Type B pancreatic cell (in vitro differentiated cells): ENCODE data around the gene KRTAP5-8. TPM values are rescaled to one million over a fixed set of nuclear protein-coding genes. Genes with fewer than 3 reads are reported as not detected.

Source experiments
- DNase-seq: peaks from one replicate; pipeline ENCODE4 v3.0.0; 2021; ENCODE audit warnings: mixed read lengths; ENCODE audit not compliant: unreplicated experiment; ENCODE audit errors: extremely low spot score
- H3K27ac Mint-ChIP-seq: 2 replicates; pipeline ENCODE4 v1.8.0; 2021; ENCODE audit warnings: mild to moderate bottlenecking, mixed read lengths
- H3K27me3 Mint-ChIP-seq: 2 replicates; pipeline ENCODE4 v1.8.0; 2021; ENCODE audit warnings: mixed read lengths
- H3K36me3 Mint-ChIP-seq: 2 replicates; pipeline ENCODE4 v1.8.0; 2021; ENCODE audit warnings: mixed read lengths
- H3K4me1 Mint-ChIP-seq: one replicate; pipeline ENCODE4 v1.8.0; 2021; ENCODE audit warnings: mixed read lengths; ENCODE audit not compliant: unreplicated experiment
- H3K4me3 Mint-ChIP-seq: 2 replicates; pipeline ENCODE4 v1.8.0; 2021; ENCODE audit warnings: mild to moderate bottlenecking, mixed read lengths
- H3K9me3 Mint-ChIP-seq: 2 replicates; pipeline ENCODE4 v1.8.0; 2021; ENCODE audit warnings: mixed read lengths
- CTCF ChIP-seq: fragments of 200-600 bp; sonication (generic); conservative IDR thresholded peaks from 2 replicates; pipeline ENCODE4 v1.5.0; 2021; ENCODE audit warnings: antibody characterized with exemption, mild to moderate bottlenecking
- total RNA-seq: library from RNA; stranded (reverse); gene quantifications from 2 replicates; pipeline ENCODE4 v1.2.1, GENCODE V29; 2021; ENCODE audit warnings: low replicate concordance

Gene KRTAP5-8
- total RNA-seq, 1 donor from 2014 or later: not detected

DNA sequence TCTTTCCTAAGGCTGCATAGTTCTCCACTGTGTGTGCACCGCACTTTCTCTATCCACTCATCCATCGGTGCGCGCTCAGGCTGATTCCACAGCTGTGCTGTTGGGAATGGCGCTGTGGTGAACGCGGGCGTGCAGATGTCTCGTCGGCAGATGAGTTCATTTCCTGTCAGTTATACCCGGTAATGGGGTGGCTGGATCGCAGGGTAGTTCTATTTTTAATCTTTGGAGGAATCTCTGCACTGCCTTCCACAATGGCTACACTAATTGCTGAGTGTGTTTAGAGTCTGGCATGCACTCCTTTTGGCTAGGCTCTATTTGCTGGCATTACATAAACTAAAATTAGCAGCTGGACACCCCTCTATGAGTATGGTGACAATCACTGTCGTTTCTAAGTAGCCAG, 38.7 kb upstream of the KRTAP5-8 start:
- TF ChIP-seq CTCF: no peak
- Mint-ChIP-seq H3K36me3 (peaks cover 25% of the 10 kb centered on the region), H3K4me1 (no peaks in the 10 kb centered on the region), H3K27ac (no peak overlapping the region), H3K9me3 (no peaks in the 10 kb centered on the region), H3K27me3 (no peaks in the 10 kb centered on the region), H3K4me3 (no peak overlapping the region)
- no peak for DNase-seq

- no peaks in the 10 kb centered on the region for H3K27me3 Mint-ChIP-seq
- TF ChIP-seq CTCF: no peak
- H3K9me3 Mint-ChIP-seq: no peaks in the 10 kb centered on the region
- DNase-seq: no peak
- H3K4me3 Mint-ChIP-seq: no peak overlapping the region
- no peak overlapping the region for H3K27ac Mint-ChIP-seq
- H3K4me1 Mint-ChIP-seq: peaks cover 3% of the 10 kb centered on the region
- H3K36me3 Mint-ChIP-seq: peaks cover 27% of the 10 kb centered on the region
Measured at GRCh38 chr11:71499546-71499945, 38.3 kb upstream of the KRTAP5-8 start.

DNA sequence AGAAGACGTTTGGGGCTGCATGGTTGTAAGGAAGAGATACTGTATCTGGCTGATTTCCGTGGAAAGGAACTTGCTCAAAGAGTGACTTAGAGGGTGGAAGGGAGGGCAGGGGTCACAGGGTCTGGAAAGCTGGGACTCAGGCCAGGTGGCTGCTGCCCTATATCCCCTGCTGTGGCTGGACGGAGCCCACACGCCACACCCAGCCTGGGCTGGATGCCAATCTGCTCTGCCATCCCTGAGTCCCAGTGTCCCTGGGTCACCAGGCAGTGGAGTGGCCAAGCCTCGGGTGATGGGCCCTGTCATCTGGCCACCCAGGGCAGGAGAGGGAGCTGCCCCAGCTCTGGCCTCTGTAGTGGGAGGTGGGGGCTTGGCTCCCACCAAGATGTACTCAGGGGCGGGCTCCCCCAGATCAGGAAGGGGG, 37.2 kb upstream of the KRTAP5-8 start:
- no peak overlapping the region for H3K4me3 Mint-ChIP-seq
- peaks cover 30% of the 10 kb centered on the region for H3K36me3 Mint-ChIP-seq
- H3K4me1 Mint-ChIP-seq: peaks cover 12% of the 10 kb centered on the region
- TF ChIP-seq CTCF: no peak
- DNase-seq: no peak
- no peak overlapping the region for H3K27ac Mint-ChIP-seq
- no peaks in the 10 kb centered on the region for H3K27me3 Mint-ChIP-seq
- H3K9me3 Mint-ChIP-seq: no peaks in the 10 kb centered on the region

DNA sequence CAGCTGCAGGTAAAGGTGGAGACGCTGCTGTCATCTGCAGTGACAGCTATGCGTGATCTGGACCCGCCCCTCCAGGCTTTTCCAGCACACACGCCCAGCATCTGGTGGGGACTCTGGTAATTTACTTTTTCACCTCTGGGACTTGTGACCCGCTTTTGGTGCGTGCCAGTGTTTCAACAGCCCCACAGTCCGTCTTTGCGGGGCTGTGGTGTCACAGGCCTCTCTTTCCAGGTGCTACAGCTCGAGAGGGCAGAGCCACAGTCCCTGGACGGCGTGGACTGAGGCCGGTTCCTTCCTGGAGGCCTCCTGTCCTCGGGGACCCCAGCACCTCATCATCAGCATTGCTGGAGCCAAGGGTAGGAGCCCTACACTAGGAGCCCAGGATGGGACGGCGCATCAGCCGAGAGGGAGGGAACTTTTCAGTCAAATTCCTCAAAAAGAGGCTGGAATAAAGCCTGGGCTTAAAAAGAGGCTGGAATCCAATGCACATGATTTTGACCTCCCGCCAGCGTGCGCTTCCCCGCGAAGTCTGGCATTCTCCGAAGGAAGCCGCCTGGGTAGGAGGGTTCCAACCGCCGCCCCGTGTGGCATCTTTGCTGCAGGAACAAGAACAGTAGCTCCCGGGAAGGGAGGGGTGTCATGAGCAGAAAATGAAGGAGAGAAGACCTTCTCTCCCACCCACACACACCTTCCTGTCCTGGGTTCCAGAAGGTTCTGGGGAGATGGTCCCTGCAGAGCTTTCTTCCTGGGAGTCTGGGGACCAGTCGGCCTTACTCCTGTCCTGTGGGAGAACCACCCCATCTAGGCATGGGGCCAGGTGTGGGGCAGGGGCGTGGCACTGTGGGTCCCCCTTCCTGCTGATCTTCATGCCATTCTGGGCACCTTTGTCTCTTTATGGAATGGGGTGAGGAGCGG, 36.5 kb upstream of the KRTAP5-8 start:
- DNase-seq: no peak
- TF ChIP-seq CTCF: no peak
- Mint-ChIP-seq H3K4me3 (no peak overlapping the region), H3K27ac (no peak overlapping the region), H3K36me3 (peaks cover 29% of the 10 kb centered on the region), H3K4me1 (peaks cover 14% of the 10 kb centered on the region), H3K9me3 (no peaks in the 10 kb centered on the region), H3K27me3 (no peaks in the 10 kb centered on the region)

- TF ChIP-seq CTCF: no peak
- Mint-ChIP-seq H3K9me3 (peaks cover 2% of the 10 kb centered on the region), H3K4me3 (no peak overlapping the region), H3K4me1 (peaks cover 14% of the 10 kb centered on the region), H3K36me3 (peaks cover 24% of the 10 kb centered on the region), H3K27ac (no peak overlapping the region), H3K27me3 (no peaks in the 10 kb centered on the region)
- no peak for DNase-seq
Measured at GRCh38 chr11:71502026-71502425, 35.8 kb upstream of the KRTAP5-8 start.
